H1 (cell line): Measurements from ENCODE around the gene ARMS2.

Experiments used
- BCL11A ChIP-seq, 2 experiments: IDR thresholded peaks; one replicate each; pipeline ENCODE4 v1.6.1; 2011; ENCODE audit warnings: low read depth in 2 of 2, low read length in 2 of 2, mild to moderate bottlenecking in 2 of 2
- BRCA1 ChIP-seq: IDR thresholded peaks from 2 replicates; pipeline ENCODE4 v1.6.1; 2012; ENCODE audit warnings: low read depth, low read length, improper control_type of control experiment
- CTCF ChIP-seq, 3 experiments: IDR thresholded peaks; 1 replicate in 2 of 3; 2 replicates in 1 of 3; pipeline versions ENCODE4 v1.5.1 to v1.6.1; 2011; ENCODE audit warnings: low read length in 3 of 3, mild to moderate bottlenecking in 3 of 3, inconsistent platforms in 2 of 3, low read depth in 1 of 3, moderate library complexity in 1 of 3; ENCODE audit not compliant: insufficient read depth in 1 of 3; ENCODE audit errors: control extremely low read depth in 1 of 3
- SUZ12 ChIP-seq: fragments of 200-600 bp; sonication (generic); IDR thresholded peaks from 2 replicates; pipeline ENCODE4 v1.6.1; 2012; ENCODE audit warnings: mild to moderate bottlenecking, inconsistent platforms, low read length, moderate library complexity, mixed read lengths

GRCh38 chr10:122503012-122503411 is 48.6 kb downstream of the ARMS2 start:
- TF ChIP-seq CTCF (IDR thresholded peaks at IDR 0.05; ENCODE audit: control extremely low read depth in 1 of 3, insufficient read depth in 1 of 3, low read depth in 1 of 3, low read length in 3 of 3) (no peak), BCL11A (IDR thresholded peaks at IDR 0.05; ENCODE audit: low read depth in 2 of 2, low read length in 2 of 2) (no peak), SUZ12 (no peak), BRCA1 (no peak)
